SK-N-SH treated with all-trans-retinoic acid at 6 μM for 48 hours (cell line): ENCODE measurements around the gene TANC2.

Source experiments
- ARNTL ChIP-seq: fragments of 450-650 bp; formaldehyde crosslinking; IDR thresholded peaks from 2 replicates; pipeline ENCODE4 v1.5.0; 2020; ENCODE audit warnings: low read depth, mild to moderate bottlenecking, moderate library complexity, borderline replicate concordance
- CREB5 ChIP-seq: fragments of 250-450 bp; sonication (Bioruptor Pico); IDR thresholded peaks from 2 replicates; pipeline ENCODE4 v1.5.1; 2020; ENCODE audit warnings: low read depth, mild to moderate bottlenecking, moderate library complexity
- CSDC2 ChIP-seq: fragments of 250-450 bp; sonication (Bioruptor Pico); IDR thresholded peaks from 2 replicates; pipeline ENCODE4 v1.5.0; 2020; ENCODE audit warnings: mild to moderate bottlenecking, moderate library complexity
- CSRNP3 ChIP-seq: fragments of 250-450 bp; sonication (Bioruptor Pico); IDR thresholded peaks from 2 replicates; pipeline ENCODE4 v1.5.1; 2021; ENCODE audit warnings: mild to moderate bottlenecking, moderate library complexity
- ESRRG ChIP-seq: fragments of 250-450 bp; sonication (Bioruptor Pico); IDR thresholded peaks from 2 replicates; pipeline ENCODE4 v1.6.1; 2021; ENCODE audit warnings: mild to moderate bottlenecking
- SNAI2 ChIP-seq: fragments of 250-450 bp; sonication (Bioruptor Pico); IDR thresholded peaks from 2 replicates; pipeline ENCODE4 v1.5.0; 2020; ENCODE audit warnings: mild to moderate bottlenecking, moderate library complexity
- TCF4 ChIP-seq: fragments of 250-450 bp; sonication (Bioruptor Pico); IDR thresholded peaks from 2 replicates; pipeline ENCODE4 v1.8.0; 2021; ENCODE audit warnings: mild to moderate bottlenecking, moderate library complexity, borderline replicate concordance
- ZFP3 ChIP-seq: fragments of 250-450 bp; sonication (Bioruptor Pico); IDR thresholded peaks from 2 replicates; pipeline ENCODE4 v1.5.0; 2020; ENCODE audit warnings: mild to moderate bottlenecking, moderate library complexity
- ZFP30 ChIP-seq: fragments of 450-650 bp; formaldehyde crosslinking; IDR thresholded peaks from 2 replicates; pipeline ENCODE4 v1.5.0; 2022; ENCODE audit warnings: mild to moderate bottlenecking, moderate library complexity
- ZNF565 ChIP-seq: fragments of 450-650 bp; formaldehyde crosslinking; conservative IDR thresholded peaks from 2 replicates; pipeline ENCODE4 v1.5.0; 2020; ENCODE audit warnings: low read depth, mild to moderate bottlenecking, moderate library complexity
- TF ChIP-seq, protein P1 (sequence below): fragments of 250-450 bp; sonication (Bioruptor Pico); IDR thresholded peaks from 2 replicates; pipeline ENCODE4 v1.5.0; 2020; ENCODE audit warnings: mild to moderate bottlenecking, moderate library complexity
- TF ChIP-seq, protein P2 (sequence below): fragments of 250-450 bp; sonication (Bioruptor Pico); IDR thresholded peaks from 2 replicates; pipeline ENCODE4 v1.8.0; 2020; ENCODE audit warnings: mild to moderate bottlenecking, moderate library complexity, borderline replicate concordance

- TF ChIP-seq TCF4 (CRISPR knock-in tag) (no peak), CSRNP3 (CRISPR knock-in tag) (no peak), ZFP3 (no peak), ARNTL (CRISPR knock-in tag) (no peak), CREB5 (CRISPR knock-in tag) (no peak), ESRRG (CRISPR knock-in tag) (no peak), SNAI2 (CRISPR knock-in tag) (no peak), ZNF565 (CRISPR knock-in tag) (no peak), CSDC2 (CRISPR knock-in tag) (no peak), ZFP30 (CRISPR knock-in tag) (no peak)
- TF ChIP-seq, protein P1, sequence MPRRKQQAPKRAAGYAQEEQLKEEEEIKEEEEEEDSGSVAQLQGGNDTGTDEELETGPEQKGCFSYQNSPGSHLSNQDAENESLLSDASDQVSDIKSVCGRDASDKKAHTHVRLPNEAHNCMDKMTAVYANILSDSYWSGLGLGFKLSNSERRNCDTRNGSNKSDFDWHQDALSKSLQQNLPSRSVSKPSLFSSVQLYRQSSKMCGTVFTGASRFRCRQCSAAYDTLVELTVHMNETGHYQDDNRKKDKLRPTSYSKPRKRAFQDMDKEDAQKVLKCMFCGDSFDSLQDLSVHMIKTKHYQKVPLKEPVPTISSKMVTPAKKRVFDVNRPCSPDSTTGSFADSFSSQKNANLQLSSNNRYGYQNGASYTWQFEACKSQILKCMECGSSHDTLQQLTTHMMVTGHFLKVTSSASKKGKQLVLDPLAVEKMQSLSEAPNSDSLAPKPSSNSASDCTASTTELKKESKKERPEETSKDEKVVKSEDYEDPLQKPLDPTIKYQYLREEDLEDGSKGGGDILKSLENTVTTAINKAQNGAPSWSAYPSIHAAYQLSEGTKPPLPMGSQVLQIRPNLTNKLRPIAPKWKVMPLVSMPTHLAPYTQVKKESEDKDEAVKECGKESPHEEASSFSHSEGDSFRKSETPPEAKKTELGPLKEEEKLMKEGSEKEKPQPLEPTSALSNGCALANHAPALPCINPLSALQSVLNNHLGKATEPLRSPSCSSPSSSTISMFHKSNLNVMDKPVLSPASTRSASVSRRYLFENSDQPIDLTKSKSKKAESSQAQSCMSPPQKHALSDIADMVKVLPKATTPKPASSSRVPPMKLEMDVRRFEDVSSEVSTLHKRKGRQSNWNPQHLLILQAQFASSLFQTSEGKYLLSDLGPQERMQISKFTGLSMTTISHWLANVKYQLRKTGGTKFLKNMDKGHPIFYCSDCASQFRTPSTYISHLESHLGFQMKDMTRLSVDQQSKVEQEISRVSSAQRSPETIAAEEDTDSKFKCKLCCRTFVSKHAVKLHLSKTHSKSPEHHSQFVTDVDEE (CRISPR knock-in tag): no peak
- TF ChIP-seq, protein P2, sequence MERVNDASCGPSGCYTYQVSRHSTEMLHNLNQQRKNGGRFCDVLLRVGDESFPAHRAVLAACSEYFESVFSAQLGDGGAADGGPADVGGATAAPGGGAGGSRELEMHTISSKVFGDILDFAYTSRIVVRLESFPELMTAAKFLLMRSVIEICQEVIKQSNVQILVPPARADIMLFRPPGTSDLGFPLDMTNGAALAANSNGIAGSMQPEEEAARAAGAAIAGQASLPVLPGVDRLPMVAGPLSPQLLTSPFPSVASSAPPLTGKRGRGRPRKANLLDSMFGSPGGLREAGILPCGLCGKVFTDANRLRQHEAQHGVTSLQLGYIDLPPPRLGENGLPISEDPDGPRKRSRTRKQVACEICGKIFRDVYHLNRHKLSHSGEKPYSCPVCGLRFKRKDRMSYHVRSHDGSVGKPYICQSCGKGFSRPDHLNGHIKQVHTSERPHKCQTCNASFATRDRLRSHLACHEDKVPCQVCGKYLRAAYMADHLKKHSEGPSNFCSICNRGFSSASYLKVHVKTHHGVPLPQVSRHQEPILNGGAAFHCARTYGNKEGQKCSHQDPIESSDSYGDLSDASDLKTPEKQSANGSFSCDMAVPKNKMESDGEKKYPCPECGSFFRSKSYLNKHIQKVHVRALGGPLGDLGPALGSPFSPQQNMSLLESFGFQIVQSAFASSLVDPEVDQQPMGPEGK (CRISPR knock-in tag): no peak
These were observed 44.2 kb upstream of the TANC2 start for GRCh38 chr17:62921817-62922216.
